Stomach smooth muscle (tissue), 2 donors: Measurements from ENCODE around the gene MAS1.

Experiments
- H3K27ac ChIP-seq: one replicate; pipeline ENCODE4 v1.7.0; 2013; ENCODE audit warnings: mild to moderate bottlenecking, low read length, inconsistent platforms
- H3K27me3 ChIP-seq, 2 donors: one replicate each; pipeline ENCODE4 v1.7.0; 2013; ENCODE audit warnings: low read length in 2 of 2; ENCODE audit not compliant: insufficient read depth in 2 of 2, control insufficient read depth in 1 of 2
- H3K36me3 ChIP-seq, 2 donors: one replicate each; pipeline ENCODE4 v1.7.0; 2013; ENCODE audit warnings: low read length in 2 of 2; ENCODE audit not compliant: control insufficient read depth in 2 of 2, insufficient read depth in 2 of 2
- H3K4me1 ChIP-seq: one replicate; pipeline ENCODE4 v1.7.0; 2013; ENCODE audit warnings: low read length; ENCODE audit not compliant: control insufficient read depth, insufficient read depth
- H3K4me3 ChIP-seq, 2 donors: one replicate each; pipeline ENCODE4 v1.7.0; 2013; ENCODE audit warnings: low read length in 2 of 2
- H3K9ac ChIP-seq, 2 donors: one replicate each; pipeline ENCODE4 v1.7.0; 2013; ENCODE audit warnings: low read length in 2 of 2, mild to moderate bottlenecking in 1 of 2
- H3K9me3 ChIP-seq, 2 donors: one replicate each; pipeline ENCODE4 v1.7.0; 2013; ENCODE audit warnings: low read length in 2 of 2; ENCODE audit not compliant: control insufficient read depth in 2 of 2
- donor health status: healthy.
- donor health status: Pancreatic carcinoma.

Gene MAS1

GRCh38 chr6:159934181-159934580 is 43.4 kb downstream of the MAS1 start:
- H3K4me3 ChIP-seq, result no peak overlapping the region
- no peaks in the 10 kb centered on the region for H3K4me1 ChIP-seq

GRCh38 chr6:159935065-159935464 is 44.3 kb downstream of the MAS1 start:
- Histone ChIP-seq H3K9ac (no peak overlapping the region), H3K4me1 (no peaks in the 10 kb centered on the region), H3K27ac (no peak overlapping the region), H3K27me3 (peaks cover 0 to 4% of the 10 kb centered on the region in 2 donors), H3K4me3 (no peak overlapping the region), H3K36me3 (no peaks in the 10 kb centered on the region), H3K9me3 (no peaks in the 10 kb centered on the region)

More at GRCh38 chr6:159934181-159934580, 43.4 kb downstream of the MAS1 start:
- Histone ChIP-seq H3K27me3 (peaks cover 0 to 4% of the 10 kb centered on the region in 2 donors), H3K9ac (no peak overlapping the region), H3K9me3 (no peaks in the 10 kb centered on the region), H3K36me3 (no peaks in the 10 kb centered on the region), H3K27ac (no peak overlapping the region)

- H3K9me3 ChIP-seq, result no peaks in the 10 kb centered on the region
Measured at GRCh38 chr6:159935633-159936032, 44.8 kb downstream of the MAS1 start.

GRCh38 chr6:159939591-159940016 is 48.8 kb downstream of the MAS1 start:
- no peak overlapping the region for H3K4me3 ChIP-seq
- H3K27ac ChIP-seq, result no peak overlapping the region
- H3K36me3 ChIP-seq, result no peaks in the 10 kb centered on the region
- no peaks in the 10 kb centered on the region for H3K4me1 ChIP-seq
- peaks cover 0 to 5% of the 10 kb centered on the region in 2 donors for H3K9me3 ChIP-seq
- no peak overlapping the region for H3K9ac ChIP-seq
- peaks cover 0 to 2% of the 10 kb centered on the region in 2 donors for H3K27me3 ChIP-seq

More at GRCh38 chr6:159935633-159936032, 44.8 kb downstream of the MAS1 start:
- no peak overlapping the region for H3K4me3 ChIP-seq
- no peak overlapping the region for H3K9ac ChIP-seq
- no peaks in the 10 kb centered on the region for H3K36me3 ChIP-seq
- H3K4me1 ChIP-seq, result no peaks in the 10 kb centered on the region
- no peak overlapping the region for H3K27ac ChIP-seq
- peaks cover 0 to 4% of the 10 kb centered on the region in 2 donors for H3K27me3 ChIP-seq
